Gastroesophageal sphincter (tissue), 3 donors: ENCODE results near the gene RALGAPB.

Source experiments
- CTCF ChIP-seq, 4 experiments: fragments of 200-600 bp in 2 of 4; fragments of 450-650 bp in 2 of 4; sonication (generic) in 1 of 4; IDR thresholded peaks; one replicate each; pipeline ENCODE4 v1.5.1; 2017 to 2019; ENCODE audit warnings: antibody characterized with exemption in 4 of 4, mild to moderate bottlenecking in 2 of 4, moderate library complexity in 2 of 4
- EP300 ChIP-seq: sonication (generic); formaldehyde crosslinking; IDR thresholded peaks from one replicate; pipeline ENCODE4 v1.6.1; 2017; ENCODE audit warnings: antibody characterized with exemption, mild to moderate bottlenecking
- POLR2A ChIP-seq, 2 donors: fragments of 450-650 bp; IDR thresholded peaks; one replicate each; pipeline ENCODE4 v1.6.1; 2017; ENCODE audit warnings: antibody characterized with exemption in 2 of 2, mild to moderate bottlenecking in 2 of 2, moderate library complexity in 1 of 2
- POLR2AphosphoS5 ChIP-seq: sonication (generic); formaldehyde crosslinking; IDR thresholded peaks from one replicate; pipeline ENCODE4 v1.6.1; 2017; ENCODE audit warnings: antibody characterized with exemption

- TF ChIP-seq POLR2A (IDR thresholded peaks at IDR 0.05) = no peak
- TF ChIP-seq CTCF (IDR thresholded peaks at IDR 0.05) = no peak
- no peak for TF ChIP-seq POLR2AphosphoS5
- TF ChIP-seq EP300 = no peak
Observed at GRCh38 chr20:38588303-38588702, 115.7 kb downstream of the RALGAPB start.
